ENCODE measurements around the gene TXNDC16.
A peak's percentile ranks its signal among the peaks of the same experiment; 100 is the strongest.
"Not testable (repeated sequence)": the region's sequence is repeated elsewhere in the genome, so short reads cannot be mapped to it uniquely, and the experiment has no call there.

The TXNDC16 gene

GRCh38 chr14:52545584-52546317 is 6.6 kb downstream of the TXNDC16 start:
- DNase-seq (ENCODE audit: low spot score), result peak; percentile 28

GRCh38 chr14:52538623-52539022 is 13.7 kb downstream of the TXNDC16 start:
- no peak for DNase-seq (ENCODE audit: low spot score)

- DNase-seq (ENCODE audit: low spot score), result no peak
Observed at GRCh38 chr14:52536269-52536668, 16.0 kb downstream of the TXNDC16 start.

GRCh38 chr14:52531481-52531880 is 20.8 kb downstream of the TXNDC16 start:
- DNase-seq (ENCODE audit: low spot score), result no peak

GRCh38 chr14:52527052-52527451 is 25.3 kb downstream of the TXNDC16 start:
- no peak for DNase-seq (ENCODE audit: low spot score)

GRCh38 chr14:52522581-52523345 is 29.5 kb downstream of the TXNDC16 start:
- no peak for DNase-seq (ENCODE audit: low spot score)

GRCh38 chr14:52522033-52522432 is 30.3 kb downstream of the TXNDC16 start:
- DNase-seq (ENCODE audit: low spot score), result no peak

GRCh38 chr14:52514046-52514811 is 38.1 kb downstream of the TXNDC16 start:
- no peak for DNase-seq (ENCODE audit: low spot score)

GRCh38 chr14:52513249-52513648 is 39.1 kb downstream of the TXNDC16 start:
- no peak for DNase-seq (ENCODE audit: low spot score)

GRCh38 chr14:52494444-52494843 is 57.9 kb downstream of the TXNDC16 start:
- DNase-seq (ENCODE audit: low spot score), result no peak

GRCh38 chr14:52485350-52485960 is 66.8 kb downstream of the TXNDC16 start:
- DNase-seq (ENCODE audit: low spot score), result no peak

GRCh38 chr14:52481864-52482263 is 70.4 kb downstream of the TXNDC16 start:
- no peak for DNase-seq (ENCODE audit: low spot score)

- DNase-seq (ENCODE audit: low spot score), result peak; percentile 27
Observed at GRCh38 chr14:52473557-52473956, 78.7 kb downstream of the TXNDC16 start.

- no peak for DNase-seq (ENCODE audit: low spot score)
Observed at GRCh38 chr14:52472728-52473127, 79.6 kb downstream of the TXNDC16 start.

GRCh38 chr14:52472251-52472650 is 80.1 kb downstream of the TXNDC16 start:
- DNase-seq (ENCODE audit: low spot score), result not testable (repeated sequence)

GRCh38 chr14:52467515-52468266 is 84.6 kb downstream of the TXNDC16 start:
- DNase-seq (ENCODE audit: low spot score), result no peak

GRCh38 chr14:52464175-52464574 is 88.1 kb downstream of the TXNDC16 start:
- DNase-seq (ENCODE audit: low spot score), result no peak

- no peak for DNase-seq (ENCODE audit: low spot score)
Observed at GRCh38 chr14:52463375-52463774, 88.9 kb downstream of the TXNDC16 start.

- no peak for DNase-seq (ENCODE audit: low spot score)
Observed at GRCh38 chr14:52461721-52462120, 90.6 kb downstream of the TXNDC16 start.

GRCh38 chr14:52458721-52459085 is 93.6 kb downstream of the TXNDC16 start:
- DNase-seq (ENCODE audit: low spot score), result no peak

GRCh38 chr14:52457411-52457810 is 94.9 kb downstream of the TXNDC16 start:
- no peak for DNase-seq (ENCODE audit: low spot score)

Measured in NAMALWA (cell line).